Loucy (cell line): Measurements from ENCODE around the gene NUP205.

Experiments used
- CTCF ChIP-seq: fragments of 200-600 bp; sonication (generic); conservative IDR thresholded peaks from 2 replicates; pipeline ENCODE4 v1.5.1; 2014; ENCODE audit warnings: mild to moderate bottlenecking, antibody characterized with exemption, low read length
- EZH2phosphoT487 ChIP-seq: fragments of 200-600 bp; IDR thresholded peaks from 2 replicates; pipeline ENCODE4 v1.6.1; 2018; ENCODE audit warnings: antibody characterized with exemption, mild to moderate bottlenecking, moderate library complexity, borderline replicate concordance

GRCh38 chr7:135661311-135662122, 103.8 kb downstream of the NUP205 start:
- no peak for TF ChIP-seq CTCF
- TF ChIP-seq EZH2phosphoT487, result no peak
